Osteocyte (in vitro differentiated cells): ENCODE measurements around the gene AVPI1. TPM values are rescaled to one million over a fixed set of nuclear protein-coding genes. Genes with fewer than 3 reads are reported as not detected.
"Not testable (repeated sequence)": the region's sequence is repeated elsewhere in the genome, so short reads cannot be mapped to it uniquely, and the experiment has no call there.

ENCODE experiments used
- DNase-seq: peaks from one replicate; pipeline ENCODE4 v3.0.0; 2021; ENCODE audit warnings: mixed read lengths; ENCODE audit not compliant: unreplicated experiment; ENCODE audit errors: extremely low spot score
- H3K27ac Mint-ChIP-seq: one replicate; pipeline ENCODE4 v1.8.0; 2021; ENCODE audit warnings: mild to moderate bottlenecking, mixed read lengths; ENCODE audit not compliant: unreplicated experiment
- H3K27me3 Mint-ChIP-seq: one replicate; pipeline ENCODE4 v1.8.0; 2021; ENCODE audit warnings: mixed read lengths; ENCODE audit not compliant: unreplicated experiment
- H3K36me3 Mint-ChIP-seq: one replicate; pipeline ENCODE4 v1.8.0; 2021; ENCODE audit warnings: mixed read lengths; ENCODE audit not compliant: unreplicated experiment
- H3K4me1 Mint-ChIP-seq: one replicate; pipeline ENCODE4 v1.8.0; 2021; ENCODE audit warnings: mixed read lengths; ENCODE audit not compliant: unreplicated experiment
- H3K4me3 Mint-ChIP-seq: one replicate; pipeline ENCODE4 v1.8.0; 2021; ENCODE audit warnings: mild to moderate bottlenecking, moderate library complexity, mixed read lengths; ENCODE audit not compliant: unreplicated experiment
- H3K9me3 Mint-ChIP-seq: one replicate; pipeline ENCODE4 v1.8.0; 2021; ENCODE audit warnings: mixed read lengths; ENCODE audit not compliant: unreplicated experiment
- CTCF ChIP-seq: fragments of 200-600 bp; sonication (generic); IDR thresholded peaks from 2 replicates; pipeline ENCODE4 v1.5.0; 2021; ENCODE audit warnings: antibody characterized with exemption, mild to moderate bottlenecking, moderate library complexity
- total RNA-seq: library from RNA; stranded (reverse); gene quantifications from 2 replicates; pipeline ENCODE4 v1.2.1, GENCODE V29; 2021

Gene AVPI1
- total RNA-seq, 1 donor from 2014 or later = 5.7 TPM

- Mint-ChIP-seq H3K9me3 (no peaks in the 10 kb centered on the region), H3K4me1 (peaks cover 16% of the 10 kb centered on the region), H3K4me3 (no peak overlapping the region), H3K27ac (no peak overlapping the region), H3K36me3 (no peaks in the 10 kb centered on the region), H3K27me3 (no peaks in the 10 kb centered on the region)
- no peak for DNase-seq
- no peak for TF ChIP-seq CTCF
Measured at GRCh38 chr10:97705006-97705670, 18.1 kb upstream of the AVPI1 start.

GRCh38 chr10:97704341-97704740, 17.3 kb upstream of the AVPI1 start:
- Mint-ChIP-seq H3K27me3 (no peaks in the 10 kb centered on the region), H3K4me1 (peaks cover 8% of the 10 kb centered on the region), H3K27ac (no peak overlapping the region), H3K4me3 (no peak overlapping the region), H3K36me3 (no peaks in the 10 kb centered on the region), H3K9me3 (no peaks in the 10 kb centered on the region)
- TF ChIP-seq CTCF = no peak
- no peak for DNase-seq

- Mint-ChIP-seq H3K27me3 (no peaks in the 10 kb centered on the region), H3K9me3 (no peaks in the 10 kb centered on the region), H3K4me1 (peaks cover 3% of the 10 kb centered on the region), H3K27ac (no peak overlapping the region), H3K4me3 (no peak overlapping the region), H3K36me3 (no peaks in the 10 kb centered on the region)
- DNase-seq = no peak
- TF ChIP-seq CTCF = no peak
Measured at GRCh38 chr10:97703398-97704067, 16.5 kb upstream of the AVPI1 start.

DNA sequence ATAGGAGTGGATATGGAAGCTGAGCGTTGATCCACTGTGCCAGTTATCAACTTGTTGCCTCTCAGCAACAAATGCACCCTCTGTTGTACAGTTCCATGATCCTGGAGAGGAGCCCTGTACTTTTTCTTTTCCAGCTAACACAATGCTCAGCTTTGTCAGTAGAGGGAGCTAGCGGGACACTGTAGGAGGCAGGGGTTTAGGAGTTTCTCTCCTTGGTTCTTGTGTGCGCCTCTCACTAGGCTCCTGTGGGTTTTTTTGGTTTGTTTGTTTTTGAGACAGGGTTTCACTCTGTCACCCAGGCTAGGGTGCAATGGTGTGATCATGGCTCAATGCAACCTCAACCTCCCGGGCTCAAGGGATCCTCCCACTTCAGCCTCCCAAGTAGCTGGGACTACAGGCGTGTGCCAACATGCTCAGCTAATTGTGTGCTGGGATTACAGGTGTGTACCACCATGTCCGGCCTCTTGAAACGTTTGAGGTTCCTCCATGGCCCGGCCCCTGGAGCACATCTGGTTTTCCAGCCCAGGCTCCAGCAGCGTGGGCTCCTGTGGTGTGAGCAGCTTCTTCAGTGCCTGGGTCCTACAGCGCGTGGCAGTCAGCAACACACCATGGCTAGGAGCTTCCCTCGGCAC, 14.5 kb upstream of the AVPI1 start:
- H3K36me3 Mint-ChIP-seq = no peaks in the 10 kb centered on the region
- H3K4me3 Mint-ChIP-seq = no peak overlapping the region
- H3K27ac Mint-ChIP-seq = no peak overlapping the region
- H3K4me1 Mint-ChIP-seq = no peaks in the 10 kb centered on the region
- H3K9me3 Mint-ChIP-seq = no peaks in the 10 kb centered on the region
- H3K27me3 Mint-ChIP-seq = no peaks in the 10 kb centered on the region
- no peak for DNase-seq
- peak; percentile 87 for TF ChIP-seq CTCF

DNA sequence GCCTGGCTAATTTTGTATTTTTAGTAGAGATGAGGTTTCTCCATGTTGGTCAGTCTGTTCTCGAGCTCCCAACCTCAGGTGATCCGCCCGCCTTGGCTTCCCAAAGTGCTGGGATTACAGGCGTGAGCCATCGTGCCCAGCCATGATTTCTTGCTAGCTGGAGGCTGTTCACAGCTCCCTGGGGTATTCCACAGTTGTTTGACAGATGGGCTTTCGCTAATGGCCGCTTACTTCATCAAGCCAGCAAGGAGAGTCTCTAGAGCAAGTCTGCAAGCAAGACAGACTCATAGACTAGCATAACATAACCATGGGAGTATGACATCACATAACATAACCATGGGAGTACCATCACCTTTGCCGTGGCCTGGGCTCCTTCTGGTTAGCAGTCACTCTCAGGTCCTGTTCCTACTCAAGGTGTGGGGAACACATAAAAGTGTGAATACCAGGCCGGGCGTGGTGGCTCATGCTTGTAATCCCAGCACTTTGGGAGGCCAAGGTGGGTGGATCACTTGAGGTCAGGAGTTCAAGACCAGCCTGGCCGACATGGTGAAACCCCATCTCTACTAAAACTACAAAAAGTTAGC, 11.1 kb upstream of the AVPI1 start:
- not testable (repeated sequence) for H3K4me3 Mint-ChIP-seq, H3K27me3 Mint-ChIP-seq, H3K27ac Mint-ChIP-seq, H3K36me3 Mint-ChIP-seq, H3K9me3 Mint-ChIP-seq, DNase-seq, H3K4me1 Mint-ChIP-seq
